Measurements from ENCODE around the gene EWSR1. TPM values are rescaled to one million over a fixed set of nuclear protein-coding genes. Genes with fewer than 3 reads are reported as not detected.

Gene EWSR1
- total RNA-seq, 1 experiment from 2014 or later: 462 TPM

DNA sequence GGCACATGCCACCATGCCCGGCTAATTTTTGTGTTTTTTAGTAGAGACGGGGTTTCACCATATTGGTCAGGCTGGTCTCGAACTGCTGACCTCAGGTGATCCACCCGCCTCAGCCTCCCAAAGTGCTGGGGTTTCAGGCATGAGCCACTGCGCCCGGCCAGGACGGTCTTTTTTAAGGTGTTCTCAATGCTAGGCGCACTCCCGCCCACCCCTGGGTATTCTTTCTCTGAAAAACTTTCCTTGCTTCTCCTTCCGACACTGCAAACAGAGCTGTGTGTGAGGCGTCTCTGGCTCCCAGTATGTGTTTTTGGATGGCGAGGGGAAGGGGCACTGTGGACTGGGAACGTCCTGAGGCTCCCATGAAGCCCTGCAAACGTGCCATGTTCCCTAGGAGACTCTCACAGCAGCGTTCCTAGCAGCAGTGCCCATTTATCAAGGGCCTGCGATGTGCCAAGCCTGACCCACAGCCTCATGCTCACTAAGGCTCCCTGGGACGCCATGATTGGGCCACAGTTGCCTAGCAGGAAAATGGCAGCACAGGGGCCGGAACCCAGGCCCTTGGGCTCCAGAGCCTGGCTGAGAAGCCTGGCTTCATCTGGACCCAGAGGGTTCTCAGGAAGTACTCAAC lies 49.9 kb downstream of the EWSR1 start:
- no peak overlapping the region for H3K4me3 Mint-ChIP-seq
- Histone ChIP-seq H3K79me2 (ENCODE audit: insufficient read depth, low read length) (no peaks in the 10 kb centered on the region), H2AK5ac (ENCODE audit: insufficient read length, low read length) (no peak overlapping the region), H4K91ac (ENCODE audit: insufficient read length, low read depth, low read length) (no peak overlapping the region), H3K79me1 (ENCODE audit: insufficient read depth, low read depth, low read length, poor library complexity, severe bottlenecking) (no peaks in the 10 kb centered on the region), H2AFZ (ENCODE audit: low read length) (no peak overlapping the region), H3T11ph (ENCODE audit: low read length) (no peak overlapping the region), H4K20me1 (ENCODE audit: control insufficient read depth, insufficient read depth, insufficient read length) (no peaks in the 10 kb centered on the region), H4K5ac (ENCODE audit: insufficient read length, low read depth, low read length) (no peak overlapping the region), H2BK15ac (ENCODE audit: low read depth, low read length) (no peak overlapping the region), H4K8ac (replicated peaks; ENCODE audit: insufficient read length, low read depth, low read length) (no peak overlapping the region), H3K14ac (ENCODE audit: insufficient read depth, low read length) (no peak overlapping the region), H3K23ac (ENCODE audit: insufficient read length, low read depth, low read length) (no peak overlapping the region), H3K18ac (ENCODE audit: insufficient read length, low read depth, low read length) (no peak overlapping the region), H2BK12ac (ENCODE audit: insufficient read length, low read depth, low read length) (no peak overlapping the region), H3K4ac (ENCODE audit: low read depth, low read length) (no peak overlapping the region), H2BK120ac (ENCODE audit: low read depth, low read length, poor library complexity, severe bottlenecking) (no peak overlapping the region), H3K9me3 (ENCODE audit: control insufficient read depth, low read depth, low read length) (no peaks in the 10 kb centered on the region), H2BK20ac (ENCODE audit: low read depth, low read length, poor library complexity, severe bottlenecking) (no peak overlapping the region), H3K56ac (ENCODE audit: insufficient read length, low read depth, low read length) (no peak overlapping the region), H3K27ac (ENCODE audit: insufficient read length, low read depth, low read length) (no peak overlapping the region), H3K23me2 (ENCODE audit: insufficient read length, low read depth, low read length, poor library complexity, severe bottlenecking) (peaks cover 4% of the 10 kb centered on the region), H3K27me3 (ENCODE audit: insufficient read depth, low read length) (peaks cover 33% of the 10 kb centered on the region), H3K4me2 (ENCODE audit: insufficient read depth, insufficient read length, low read length) (no peak overlapping the region), H2BK5ac (ENCODE audit: insufficient read length, low read length) (no peak overlapping the region), H3K9ac (ENCODE audit: extremely low read depth, insufficient read length, low read length) (no peak overlapping the region), H3K4me1 (ENCODE audit: insufficient read depth, low read length) (no peaks in the 10 kb centered on the region)
- H3K9me3 Mint-ChIP-seq: peaks cover 5 to 17% of the 10 kb centered on the region in 2 experiments; a peak in 4 of 5 replicates
- H3K36me3 Mint-ChIP-seq (ENCODE audit: insufficient read depth in 1 of 3, low read depth in 3 of 3): peaks cover 0 to 3% (median 2%) of the 10 kb centered on the region in 3 experiments; a peak in 3 of 7 replicates
- H3K27me3 Mint-ChIP-seq (ENCODE audit: low read depth): peaks cover 49% of the 10 kb centered on the region
- DNase-seq: no peak
- TF ChIP-seq, protein P1, sequence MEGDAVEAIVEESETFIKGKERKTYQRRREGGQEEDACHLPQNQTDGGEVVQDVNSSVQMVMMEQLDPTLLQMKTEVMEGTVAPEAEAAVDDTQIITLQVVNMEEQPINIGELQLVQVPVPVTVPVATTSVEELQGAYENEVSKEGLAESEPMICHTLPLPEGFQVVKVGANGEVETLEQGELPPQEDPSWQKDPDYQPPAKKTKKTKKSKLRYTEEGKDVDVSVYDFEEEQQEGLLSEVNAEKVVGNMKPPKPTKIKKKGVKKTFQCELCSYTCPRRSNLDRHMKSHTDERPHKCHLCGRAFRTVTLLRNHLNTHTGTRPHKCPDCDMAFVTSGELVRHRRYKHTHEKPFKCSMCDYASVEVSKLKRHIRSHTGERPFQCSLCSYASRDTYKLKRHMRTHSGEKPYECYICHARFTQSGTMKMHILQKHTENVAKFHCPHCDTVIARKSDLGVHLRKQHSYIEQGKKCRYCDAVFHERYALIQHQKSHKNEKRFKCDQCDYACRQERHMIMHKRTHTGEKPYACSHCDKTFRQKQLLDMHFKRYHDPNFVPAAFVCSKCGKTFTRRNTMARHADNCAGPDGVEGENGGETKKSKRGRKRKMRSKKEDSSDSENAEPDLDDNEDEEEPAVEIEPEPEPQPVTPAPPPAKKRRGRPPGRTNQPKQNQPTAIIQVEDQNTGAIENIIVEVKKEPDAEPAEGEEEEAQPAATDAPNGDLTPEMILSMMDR (conservative IDR thresholded peaks at IDR 0.05): no peak
- peaks cover 10 to 13% of the 10 kb centered on the region in 2 experiments for H3K4me1 Mint-ChIP-seq
- no CpG with 5 or more reads among the region's 18 CpGs for WGBS (ENCODE audit: extremely low coverage, insufficient read length, low lambda C conversion rate)
- no peak overlapping the region for H3K27ac Mint-ChIP-seq
